AG08396 (cell line): ENCODE data around the gene FOXRED2.

Experiments
- DNase-seq: peaks from one replicate; pipeline ENCODE4 v3.0.0; 2012; ENCODE audit warnings: low spot score, mixed read lengths

FOXRED2 gene

GRCh38 chr22:36449596-36450175 is 57.2 kb downstream of the FOXRED2 start:
- no peak for DNase-seq

GRCh38 chr22:36447632-36448031 is 59.2 kb downstream of the FOXRED2 start:
- no peak for DNase-seq

GRCh38 chr22:36445158-36445668 is 61.6 kb downstream of the FOXRED2 start:
- peak; percentile 79 for DNase-seq

- DNase-seq = no peak
Measured at GRCh38 chr22:36443198-36443770, 63.6 kb downstream of the FOXRED2 start.

- no peak for DNase-seq
Measured at GRCh38 chr22:36442506-36443197, 64.2 kb downstream of the FOXRED2 start.

- no peak for DNase-seq
Measured at GRCh38 chr22:36440429-36441002, 66.3 kb downstream of the FOXRED2 start.

GRCh38 chr22:36439481-36440271 is 67.2 kb downstream of the FOXRED2 start:
- peak; percentile 93 for DNase-seq
